ENCODE results near the gene GMNN.

GRCh38 chr6:24763578-24763977 is 11.2 kb upstream of the GMNN start:
- TF ChIP-seq POLR2AphosphoS5 (IDR thresholded peaks at IDR 0.05; ENCODE audit: borderline replicate concordance, low read depth, low read length) (no peak), EZH2 (IDR thresholded peaks at IDR 0.05) (no peak)

Data from SK-N-MC (cell line).